Measurements from ENCODE around the gene NT5C3A. TPM values are rescaled to one million over a fixed set of nuclear protein-coding genes. Genes with fewer than 3 reads are reported as not detected.
"Not testable (repeated sequence)": the region's sequence is repeated elsewhere in the genome, so short reads cannot be mapped to it uniquely, and the experiment has no call there.

The NT5C3A gene
- polyA plus RNA-seq, 1 donor = 31.7 TPM

GRCh38 chr7:33041631-33042428, 20.7 kb downstream of the NT5C3A start:
- DNase-seq (ENCODE audit: low read depth) = no peak

GRCh38 chr7:33040803-33041516, 21.6 kb downstream of the NT5C3A start:
- DNase-seq (ENCODE audit: low read depth) = no peak

GRCh38 chr7:33039903-33040292, 22.7 kb downstream of the NT5C3A start:
- DNase-seq (ENCODE audit: low read depth) = no peak

DNA sequence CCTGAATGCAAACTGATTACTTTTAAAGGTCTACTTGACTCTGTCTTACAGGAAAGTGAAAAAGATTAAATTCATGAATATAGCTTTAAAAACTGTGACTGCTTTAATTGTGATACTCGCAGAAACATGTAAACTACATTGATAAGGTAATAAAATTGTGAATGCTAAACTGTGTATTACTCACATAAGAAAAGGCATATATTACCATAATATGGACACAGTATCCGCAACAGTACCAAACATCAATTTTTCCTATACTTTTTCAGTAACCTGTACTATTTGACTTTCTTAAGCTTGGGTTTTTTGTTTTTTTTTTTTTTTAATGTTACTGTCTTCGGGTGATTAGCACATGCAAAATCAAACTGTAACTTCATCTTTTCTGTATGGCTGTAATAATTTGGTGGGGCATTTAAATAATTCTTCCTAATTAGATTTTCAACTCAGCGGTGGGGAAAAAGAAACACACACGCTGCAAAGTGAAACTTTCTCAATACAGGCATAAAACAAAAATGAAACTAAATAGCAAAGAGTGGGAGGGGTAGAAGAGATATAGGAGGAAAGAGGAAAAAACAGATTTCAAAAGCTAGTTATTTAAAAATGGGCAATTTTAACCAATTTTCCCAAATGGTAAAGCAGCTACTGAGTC, 23.2 kb downstream of the NT5C3A start:
- DNase-seq (ENCODE audit: low read depth) = no peak

DNA sequence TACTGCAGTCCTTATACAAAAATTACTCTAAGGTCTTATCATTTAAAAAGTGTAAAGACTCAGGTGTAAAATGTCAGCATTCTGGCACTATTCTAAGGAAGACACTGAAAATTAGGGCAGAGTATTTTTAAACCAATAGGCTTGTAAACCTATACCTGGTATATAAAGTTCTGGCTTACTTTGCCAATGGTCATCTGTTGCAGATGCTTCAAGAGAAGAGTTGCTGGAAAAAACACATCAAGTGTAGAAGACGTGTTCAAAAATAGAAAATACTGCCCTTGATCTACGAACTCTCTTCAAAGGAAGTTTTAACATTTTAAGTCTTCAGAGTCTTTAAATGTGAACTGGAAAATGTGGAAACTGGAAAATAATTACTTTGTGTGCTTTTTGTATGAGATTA, 23.9 kb downstream of the NT5C3A start:
- no peak for DNase-seq (ENCODE audit: low read depth)

DNA sequence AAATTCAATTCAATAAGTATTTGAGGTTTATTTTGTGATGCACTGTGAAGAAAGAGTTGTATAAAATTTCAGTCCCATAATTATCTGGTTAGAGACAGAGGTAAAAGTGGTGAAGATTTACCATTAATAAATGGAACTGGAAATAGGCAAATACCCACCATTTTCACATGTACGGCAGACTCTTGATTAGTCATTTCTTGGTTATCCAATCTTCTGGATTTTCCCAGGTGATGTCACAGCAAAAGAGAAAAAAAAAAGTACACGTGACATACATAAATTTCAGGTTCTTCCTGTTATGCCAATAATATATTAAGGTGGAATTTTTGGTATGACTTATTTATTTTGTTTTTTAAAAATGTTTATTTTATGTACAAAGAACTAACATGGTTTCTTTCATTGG, 26.8 kb downstream of the NT5C3A start:
- no peak for DNase-seq (ENCODE audit: low read depth)

DNA sequence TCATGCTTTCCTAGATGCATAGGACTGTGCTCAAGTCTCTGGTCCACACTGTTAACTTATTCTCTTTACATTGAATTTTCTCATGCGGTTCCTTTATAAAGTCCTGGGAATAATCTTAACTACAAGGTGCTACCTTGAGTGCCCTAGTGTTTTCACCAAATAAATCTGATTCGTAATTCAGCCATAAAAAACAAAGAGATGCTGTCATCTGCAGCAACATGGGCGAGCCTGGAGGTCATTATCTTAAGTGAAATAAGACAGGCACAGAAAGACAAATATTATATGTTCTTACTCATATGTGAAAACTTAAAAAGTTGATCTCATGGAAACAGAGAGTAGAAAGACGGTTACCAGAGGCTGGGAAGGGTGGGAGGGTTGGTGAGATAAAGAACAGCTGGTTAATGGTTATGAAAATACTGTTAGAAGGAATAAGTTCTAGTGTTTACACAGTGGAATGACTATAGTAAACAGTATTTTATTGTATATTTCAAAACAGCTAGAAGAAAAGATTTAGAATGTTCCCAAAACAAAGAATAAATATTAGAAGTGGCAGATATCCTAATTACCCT, 38.3 kb downstream of the NT5C3A start:
- no peak for DNase-seq (ENCODE audit: low read depth)

- DNase-seq (ENCODE audit: low read depth) = no peak
Observed at GRCh38 chr7:33012364-33012763, 50.2 kb downstream of the NT5C3A start.

- DNase-seq (ENCODE audit: low read depth) = no peak
Observed at GRCh38 chr7:33009734-33010133, 52.8 kb downstream of the NT5C3A start.

GRCh38 chr7:33005690-33006089, 56.9 kb downstream of the NT5C3A start:
- not testable (repeated sequence) for DNase-seq (ENCODE audit: low read depth)

DNA sequence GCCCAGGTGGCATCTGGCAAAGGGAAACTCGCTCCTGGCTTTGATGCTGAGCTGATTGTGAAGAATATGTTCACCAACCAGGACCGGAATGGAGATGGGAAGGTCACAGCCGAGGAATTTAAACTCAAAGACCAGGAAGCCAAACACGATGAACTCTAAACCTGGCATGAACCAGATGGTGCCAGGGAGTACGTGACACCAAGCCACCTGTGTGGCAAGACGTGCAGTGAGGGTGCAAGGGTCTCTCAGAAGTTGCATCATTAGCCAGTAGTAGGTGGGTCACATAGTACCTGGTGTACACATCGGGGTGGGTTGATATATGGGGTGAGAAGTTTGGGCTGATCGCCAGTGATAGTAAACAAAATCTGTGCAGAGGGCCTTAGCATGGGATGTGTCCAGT, 57.4 kb downstream of the NT5C3A start:
- not testable (repeated sequence) for DNase-seq (ENCODE audit: low read depth)

- DNase-seq (ENCODE audit: low read depth) = not testable (repeated sequence)
Observed at GRCh38 chr7:33004104-33004616, 58.4 kb downstream of the NT5C3A start.

- not testable (repeated sequence) for DNase-seq (ENCODE audit: low read depth)
Observed at GRCh38 chr7:33003111-33003510, 59.5 kb downstream of the NT5C3A start.

DNA sequence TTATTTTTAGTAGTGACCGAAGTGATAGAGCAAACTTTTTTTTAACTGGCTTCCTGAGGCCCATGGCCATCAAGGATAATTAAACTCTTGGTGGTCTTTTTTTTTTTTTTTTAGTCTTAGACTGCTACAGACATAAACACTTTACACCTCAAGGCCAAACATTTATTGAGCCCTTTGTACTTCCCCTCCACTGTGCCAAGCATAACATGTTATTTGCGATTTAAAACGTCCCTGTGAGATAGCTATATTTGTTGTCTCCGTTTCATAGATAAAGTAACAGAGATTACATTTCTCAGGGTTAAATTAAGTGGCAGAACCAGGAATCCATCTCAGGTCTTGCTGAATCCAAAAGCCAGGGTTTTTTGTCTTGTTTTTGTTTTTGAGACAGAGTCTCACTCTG, 63.2 kb downstream of the NT5C3A start:
- not testable (repeated sequence) for DNase-seq (ENCODE audit: low read depth)

- not testable (repeated sequence) for DNase-seq (ENCODE audit: low read depth)
Observed at GRCh38 chr7:32998361-32999171, 64.0 kb downstream of the NT5C3A start.

DNA sequence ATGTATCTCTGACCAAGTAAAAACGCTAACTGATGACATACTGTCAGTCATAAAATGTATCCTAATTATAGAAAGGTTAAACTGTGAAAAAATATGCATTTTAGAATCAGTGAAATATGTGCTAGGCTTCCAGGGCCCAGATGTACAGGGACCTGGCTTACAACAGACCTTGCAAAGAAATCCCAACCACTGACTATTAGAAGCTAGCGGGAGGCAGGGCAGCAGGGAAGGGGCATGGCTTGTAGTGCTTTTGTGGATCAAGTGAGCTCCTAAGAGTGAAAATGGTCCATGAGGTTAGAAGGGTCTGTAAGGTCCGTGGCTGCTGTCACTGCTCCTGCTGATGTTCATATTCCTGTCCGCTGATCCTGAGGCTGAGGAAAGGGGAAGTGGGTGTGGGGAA, 64.6 kb downstream of the NT5C3A start:
- not testable (repeated sequence) for DNase-seq (ENCODE audit: low read depth)

- not testable (repeated sequence) for DNase-seq (ENCODE audit: low read depth)
Observed at GRCh38 chr7:32992750-32993149, 69.8 kb downstream of the NT5C3A start.

DNA sequence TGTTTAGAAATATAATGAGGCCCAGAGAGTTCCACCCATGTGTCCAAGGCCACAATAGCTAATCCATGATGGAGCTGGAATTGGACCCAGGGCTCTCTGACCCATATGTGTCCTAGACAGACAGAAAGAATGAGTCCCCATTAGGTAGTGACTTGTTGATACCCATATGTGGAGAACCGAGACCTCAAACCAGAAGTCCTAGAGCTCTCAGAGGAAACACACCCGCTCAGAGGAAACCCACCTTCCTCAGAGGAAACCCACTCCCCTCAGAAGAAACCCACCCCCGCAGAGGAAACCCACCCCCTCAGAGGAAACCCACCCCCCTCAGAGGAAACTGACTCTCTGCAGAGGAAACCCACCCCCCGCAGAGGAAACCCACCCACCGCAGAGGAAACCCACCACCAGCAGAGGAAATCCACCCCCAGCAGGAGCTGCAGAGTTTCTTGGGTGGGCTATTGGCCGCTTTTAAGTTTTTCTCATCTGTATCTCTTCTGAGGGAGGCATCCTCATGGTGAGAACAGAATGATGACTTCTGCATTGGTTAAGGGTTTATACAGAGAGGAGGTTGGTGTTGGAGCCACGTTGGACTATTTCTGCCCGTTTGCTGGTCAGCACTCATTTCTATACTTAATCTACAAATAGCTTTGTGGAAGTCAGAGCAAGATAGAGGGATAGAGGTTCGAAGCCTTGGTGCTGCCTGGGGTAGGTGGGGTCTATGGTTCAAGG, 70.4 kb downstream of the NT5C3A start:
- not testable (repeated sequence) for DNase-seq (ENCODE audit: low read depth)

- not testable (repeated sequence) for DNase-seq (ENCODE audit: low read depth)
Observed at GRCh38 chr7:32991068-32991585, 71.4 kb downstream of the NT5C3A start.

DNA sequence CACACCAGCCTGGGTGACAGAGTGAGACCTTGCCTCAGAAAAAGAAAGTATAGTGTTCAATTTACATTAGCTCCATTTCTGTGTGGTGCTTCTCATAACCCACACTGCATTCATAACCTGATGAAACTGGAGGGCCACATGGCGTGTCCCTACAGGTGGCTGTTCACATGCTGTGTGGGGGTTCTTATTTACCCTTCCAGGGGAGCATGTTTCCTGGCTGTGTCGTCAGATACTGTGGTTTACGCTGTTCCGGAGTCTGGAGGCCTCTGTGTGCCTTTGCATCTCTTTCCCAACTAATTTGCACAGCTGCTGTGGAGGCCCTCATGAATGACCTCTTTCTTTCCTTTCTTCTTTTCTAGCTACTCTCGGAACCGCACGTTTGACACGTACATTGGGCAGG, 74.4 kb downstream of the NT5C3A start:
- not testable (repeated sequence) for DNase-seq (ENCODE audit: low read depth)

Measured in forelimb muscle (tissue), 1 donor.